ENCODE measurements around the gene C20orf173.

- TF ChIP-seq EZH2 (IDR thresholded peaks at IDR 0.05; ENCODE audit: low read length, missing control alignments): no peak
- TF ChIP-seq, protein P1, sequence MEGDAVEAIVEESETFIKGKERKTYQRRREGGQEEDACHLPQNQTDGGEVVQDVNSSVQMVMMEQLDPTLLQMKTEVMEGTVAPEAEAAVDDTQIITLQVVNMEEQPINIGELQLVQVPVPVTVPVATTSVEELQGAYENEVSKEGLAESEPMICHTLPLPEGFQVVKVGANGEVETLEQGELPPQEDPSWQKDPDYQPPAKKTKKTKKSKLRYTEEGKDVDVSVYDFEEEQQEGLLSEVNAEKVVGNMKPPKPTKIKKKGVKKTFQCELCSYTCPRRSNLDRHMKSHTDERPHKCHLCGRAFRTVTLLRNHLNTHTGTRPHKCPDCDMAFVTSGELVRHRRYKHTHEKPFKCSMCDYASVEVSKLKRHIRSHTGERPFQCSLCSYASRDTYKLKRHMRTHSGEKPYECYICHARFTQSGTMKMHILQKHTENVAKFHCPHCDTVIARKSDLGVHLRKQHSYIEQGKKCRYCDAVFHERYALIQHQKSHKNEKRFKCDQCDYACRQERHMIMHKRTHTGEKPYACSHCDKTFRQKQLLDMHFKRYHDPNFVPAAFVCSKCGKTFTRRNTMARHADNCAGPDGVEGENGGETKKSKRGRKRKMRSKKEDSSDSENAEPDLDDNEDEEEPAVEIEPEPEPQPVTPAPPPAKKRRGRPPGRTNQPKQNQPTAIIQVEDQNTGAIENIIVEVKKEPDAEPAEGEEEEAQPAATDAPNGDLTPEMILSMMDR (conservative IDR thresholded peaks at IDR 0.05 in 1 of 2, IDR thresholded peaks at IDR 0.05 in 1 of 2; ENCODE audit: low read depth in 1 of 2, low read length in 2 of 2): no peak
Measured at GRCh38 chr20:35561671-35562070, 32.2 kb upstream of the C20orf173 start.

Data from fibroblast of lung (primary cell).